GM12875 (cell line): ENCODE data around the gene AMBRA1.

ENCODE experiments used
- H3K4me3 ChIP-seq: one replicate; pipeline ENCODE4 v1.5.1; 2011; ENCODE audit warnings: low read depth, low read length, control low read depth
- CTCF ChIP-seq: IDR thresholded peaks from 2 replicates; pipeline ENCODE4 v1.5.1; 2011; ENCODE audit warnings: low read depth, mild to moderate bottlenecking, control low read depth, inconsistent platforms, low read length, moderate library complexity, borderline replicate concordance; ENCODE audit not compliant: insufficient read depth

The AMBRA1 gene

GRCh38 chr11:46485856-46486443 lies 107.9 kb downstream of the AMBRA1 start:
- no peak for TF ChIP-seq CTCF
- H3K4me3 ChIP-seq, result no peak overlapping the region

DNA sequence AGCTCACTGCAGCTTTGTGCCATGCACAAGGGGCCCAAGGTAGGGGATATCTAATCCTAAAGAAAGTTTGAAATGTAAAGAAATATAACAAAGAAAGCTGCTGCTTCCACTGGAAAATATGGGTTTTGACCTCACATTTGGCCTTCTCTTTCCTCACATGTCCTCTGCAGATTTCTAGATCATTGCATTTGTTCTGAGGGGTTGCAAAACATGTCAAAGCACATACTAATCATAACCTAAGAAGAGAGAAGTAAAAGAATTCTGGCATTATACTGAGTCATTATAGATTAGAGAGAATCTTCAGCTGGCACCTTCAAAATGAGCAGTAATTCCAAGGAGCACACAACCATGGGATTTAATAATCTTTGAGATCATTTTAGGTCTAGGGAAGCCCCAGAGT lies 109.7 kb downstream of the AMBRA1 start:
- no peak overlapping the region for H3K4me3 ChIP-seq
- TF ChIP-seq CTCF, result no peak

DNA sequence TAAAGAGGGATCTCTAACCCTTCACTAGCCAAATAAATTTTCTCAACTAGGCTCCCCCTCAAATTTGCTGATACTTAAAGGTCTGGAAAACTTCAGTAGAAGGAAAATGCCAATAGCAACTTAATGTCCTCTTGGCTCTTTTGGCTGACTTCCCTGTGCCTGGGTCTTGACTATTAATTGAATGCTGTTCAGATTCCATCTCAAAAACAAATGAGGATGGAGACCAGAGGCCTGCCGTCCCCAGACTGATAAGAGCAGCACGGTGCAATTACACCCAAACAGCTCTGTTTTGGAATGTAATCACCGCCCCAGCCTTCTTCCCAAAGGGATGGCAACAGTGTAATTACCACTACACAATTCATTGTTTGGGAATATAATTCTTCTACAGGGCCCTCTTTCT lies 112.9 kb downstream of the AMBRA1 start:
- H3K4me3 ChIP-seq, result no peak overlapping the region
- TF ChIP-seq CTCF, result no peak

- no peak for TF ChIP-seq CTCF
- no peak overlapping the region for H3K4me3 ChIP-seq
These were observed 113.6 kb downstream of the AMBRA1 start for GRCh38 chr11:46480166-46480726.

DNA sequence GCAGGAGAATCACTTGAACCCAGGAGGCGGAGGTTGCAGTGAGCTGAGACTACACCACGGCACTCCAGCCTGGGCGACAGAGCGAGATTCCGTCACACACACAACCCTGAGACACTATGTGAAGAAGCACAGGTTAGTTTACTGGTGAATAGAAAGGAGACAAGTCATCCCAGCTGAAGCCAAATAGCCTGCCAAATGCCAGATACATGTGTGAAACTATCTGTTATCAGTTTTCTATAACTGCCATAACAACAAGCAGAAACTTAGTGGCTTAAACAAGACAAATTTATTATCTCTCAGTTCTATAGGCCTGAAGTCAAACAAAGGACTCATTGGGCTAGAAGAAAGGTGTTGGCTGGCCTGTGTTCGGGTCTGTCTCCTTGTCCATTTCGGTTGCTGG lies 114.2 kb downstream of the AMBRA1 start:
- no peak for TF ChIP-seq CTCF
- no peak overlapping the region for H3K4me3 ChIP-seq

DNA sequence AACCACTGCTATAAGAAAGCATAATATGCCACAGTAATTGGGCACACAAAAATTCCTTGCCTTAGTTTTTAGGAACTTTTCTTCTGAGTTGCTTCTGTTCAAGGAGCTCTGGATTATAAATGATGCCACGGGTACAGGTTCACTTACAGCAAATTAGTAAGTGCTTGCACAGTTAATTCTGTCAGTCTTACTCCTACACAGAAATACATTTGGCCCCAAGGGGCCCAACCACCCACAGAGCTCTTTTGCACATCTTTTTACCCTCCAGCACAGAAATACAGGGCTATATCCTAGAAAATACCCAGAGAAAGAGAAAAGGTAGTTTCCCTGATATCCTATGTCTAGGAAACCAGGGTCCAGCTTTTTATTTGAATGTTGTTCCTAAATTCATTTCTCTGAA lies 115.6 kb downstream of the AMBRA1 start:
- no peak for TF ChIP-seq CTCF
- no peak overlapping the region for H3K4me3 ChIP-seq

DNA sequence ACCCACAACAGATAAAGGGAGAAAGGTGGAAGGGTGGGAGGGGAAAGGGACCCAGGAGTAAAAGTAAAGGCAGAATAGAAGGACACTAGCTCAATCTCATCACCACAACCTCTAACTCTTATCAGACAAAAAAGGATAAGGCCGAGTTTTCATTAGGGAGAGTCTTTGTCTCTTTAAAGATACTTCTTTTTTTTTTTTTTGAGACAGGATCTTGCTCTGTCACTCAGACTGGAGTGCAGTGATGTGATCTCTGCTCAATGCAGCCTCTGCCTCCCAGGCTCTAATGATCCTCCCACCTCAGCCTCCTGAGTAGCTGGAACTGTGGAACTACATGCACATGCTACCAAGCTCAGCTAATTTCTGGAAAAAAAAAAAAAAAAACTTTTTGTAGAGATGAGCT lies 116.7 kb downstream of the AMBRA1 start:
- no peak for TF ChIP-seq CTCF
- no peak overlapping the region for H3K4me3 ChIP-seq
